Measurements from ENCODE around the gene OTUB1. TPM values are rescaled to one million over a fixed set of nuclear protein-coding genes. Genes with fewer than 3 reads are reported as not detected.

OTUB1 gene
- total and polyA plus RNA-seq, 9 of the 15 experiments (the other 6 are each of a cell fraction or from before 2014, with no cell fraction given), result 29.5 to 134 (median 66.1) TPM

- FAIRE-seq (peak; percentile 96), DNase-seq (ENCODE audit: extremely low read depth in 1 of 4, low spot score in 3 of 4) (peak; percentile 94 to 97 (median 95)), ATAC-seq (peak; percentile 97)
- Histone ChIP-seq H3K4me3 (no peak overlapping the region), H3K9me3 (replicated peaks; ENCODE audit: control insufficient read depth, insufficient read depth, low read depth, low read length) (no peaks in the 10 kb centered on the region; the same call in 1 of the 2 replicates), H3K27me3 (ENCODE audit: control insufficient read depth in 2 of 2, insufficient read depth in 2 of 2, low read length in 2 of 2) (no peaks in the 10 kb centered on the region), H3K4me2 (ENCODE audit: insufficient read depth, low read length) (peak overlapping the region; percentile 38), H2AFZ (ENCODE audit: low read depth, low read length) (no peak overlapping the region), H3K9me1 (ENCODE audit: control insufficient read depth, insufficient read depth, low read length) (peaks cover 16% of the 10 kb centered on the region), H3K4me1 (replicated peaks in 1 of 2; ENCODE audit: control insufficient read depth in 2 of 2, insufficient read depth in 2 of 2, low read length in 2 of 2) (peaks cover 16 to 52% of the 10 kb centered on the region in 2 experiments), H3K27ac (ENCODE audit: extremely low read depth, low read depth, low read length) (no peak overlapping the region), H4K20me1 (replicated peaks; ENCODE audit: control insufficient read depth, insufficient read depth, low read length) (peaks cover 49% of the 10 kb centered on the region), H3K9ac (ENCODE audit: insufficient read depth in 1 of 2, low read depth in 2 of 2, low read length in 2 of 2) (peak overlapping the region in 1 of 2 experiments; percentile 53; a peak in 2 of 4 replicates), H3K36me3 (ENCODE audit: control insufficient read depth, insufficient read depth, low read length) (no peaks in the 10 kb centered on the region; the same call in 2 of the 3 replicates), H3K79me2 (ENCODE audit: control insufficient read depth, insufficient read depth, low read length) (no peaks in the 10 kb centered on the region)
- ChIA-PET CTCF (ENCODE audit: low intra/inter-chr PET ratio) (no interaction called here), POLR2A (interaction anchor here (0.5 to 1.5 kb wide), 13 partner anchors 9 to 440 kb away, joined by 3 to 7 read pairs (median 3); partner anchors contain the start of gene COX8A)
- 2% methylated on average over 35 of the region's 40 CpGs for WGBS (ENCODE audit: insufficient coverage, low coverage, missing lambda C conversion rate)
- in situ Hi-C loops (cut with MboI), result no loop called here
- intact Hi-C loops (cut with micrococcal nuclease), result loop anchor here (10.0 kb wide), 2 partner anchors 87 to 137 kb away; no protein-coding TSS in a partner anchor
- BruUV-seq (replicated peaks), result no TSS peak
- TF ChIP-seq SRF (CRISPR knock-in tag; IDR thresholded peaks at IDR 0.05), result peak in 1 of 2 experiments; percentile 61; a peak in 1 of 4 replicates
- TF ChIP-seq MAZ (CRISPR knock-in tag; conservative IDR thresholded peaks at IDR 0.05 in 1 of 2, IDR thresholded peaks at IDR 0.05 in 1 of 2), result peak; percentile 89 to 91
- no peak for TF ChIP-seq IRF9 (tag; IDR thresholded peaks at IDR 0.05)
- peak; percentile 60 to 66 for TF ChIP-seq NRF1 (conservative IDR thresholded peaks at IDR 0.05 in 1 of 2, IDR thresholded peaks at IDR 0.05 in 1 of 2)
- no peak for TF ChIP-seq TFE3 (CRISPR knock-in tag; IDR thresholded peaks at IDR 0.05)
- TF ChIP-seq ZSCAN29 (IDR thresholded peaks at IDR 0.05), result no peak
- no peak for TF ChIP-seq ZNF23 (CRISPR knock-in tag; IDR thresholded peaks at IDR 0.05)
- no peak for TF ChIP-seq ZBTB8A (IDR thresholded peaks at IDR 0.05; ENCODE audit: partially characterized antibody)
- no peak for TF ChIP-seq MXD1 (CRISPR knock-in tag; IDR thresholded peaks at IDR 0.05; ENCODE audit: borderline replicate concordance, poor library complexity, severe bottlenecking)
- no peak for TF ChIP-seq ARHGAP35 (IDR thresholded peaks at IDR 0.05; ENCODE audit: partially characterized antibody)
- no peak for TF ChIP-seq ZZZ3 (IDR thresholded peaks at IDR 0.05)
- TF ChIP-seq RBM15 (IDR thresholded peaks at IDR 0.05; ENCODE audit: insufficient read depth, low read length), result no peak
- TF ChIP-seq NFIC (IDR thresholded peaks at IDR 0.05), result peak; percentile 95
- no peak for TF ChIP-seq ZNF41 (CRISPR knock-in tag; conservative IDR thresholded peaks at IDR 0.05)
- peak; percentile 32 for TF ChIP-seq FIP1L1 (IDR thresholded peaks at IDR 0.05; ENCODE audit: low read depth, low read length, poor library complexity, severe bottlenecking)
- no peak for TF ChIP-seq ZNF212 (CRISPR knock-in tag; IDR thresholded peaks at IDR 0.05)
- TF ChIP-seq EWSR1 (IDR thresholded peaks at IDR 0.05; ENCODE audit: borderline replicate concordance, low read depth, partially characterized antibody), result no peak
Measured at GRCh38 chr11:64007629-64008282, 21.5 kb downstream of the OTUB1 start.

All from K562 (cell line).